Daoy (cell line): ENCODE data around the gene IST1. TPM values are rescaled to one million over a fixed set of nuclear protein-coding genes. Genes with fewer than 3 reads are reported as not detected.

Source experiments
- DNase-seq: peaks from one replicate; pipeline ENCODE4 v3.0.0-alpha.2; 2015; ENCODE audit warnings: low read depth
- total RNA-seq: library from RNA; depleted of rRNA; stranded (reverse); fragments of >200 nt; shearing (Covaris generic); gene quantifications from 2 replicates; pipeline ENCODE4 v1.2.3, GENCODE V29; 2014; rRNA removed

The IST1 gene
- total RNA-seq, 1 experiment from 2014 or later = 178 TPM

DNA sequence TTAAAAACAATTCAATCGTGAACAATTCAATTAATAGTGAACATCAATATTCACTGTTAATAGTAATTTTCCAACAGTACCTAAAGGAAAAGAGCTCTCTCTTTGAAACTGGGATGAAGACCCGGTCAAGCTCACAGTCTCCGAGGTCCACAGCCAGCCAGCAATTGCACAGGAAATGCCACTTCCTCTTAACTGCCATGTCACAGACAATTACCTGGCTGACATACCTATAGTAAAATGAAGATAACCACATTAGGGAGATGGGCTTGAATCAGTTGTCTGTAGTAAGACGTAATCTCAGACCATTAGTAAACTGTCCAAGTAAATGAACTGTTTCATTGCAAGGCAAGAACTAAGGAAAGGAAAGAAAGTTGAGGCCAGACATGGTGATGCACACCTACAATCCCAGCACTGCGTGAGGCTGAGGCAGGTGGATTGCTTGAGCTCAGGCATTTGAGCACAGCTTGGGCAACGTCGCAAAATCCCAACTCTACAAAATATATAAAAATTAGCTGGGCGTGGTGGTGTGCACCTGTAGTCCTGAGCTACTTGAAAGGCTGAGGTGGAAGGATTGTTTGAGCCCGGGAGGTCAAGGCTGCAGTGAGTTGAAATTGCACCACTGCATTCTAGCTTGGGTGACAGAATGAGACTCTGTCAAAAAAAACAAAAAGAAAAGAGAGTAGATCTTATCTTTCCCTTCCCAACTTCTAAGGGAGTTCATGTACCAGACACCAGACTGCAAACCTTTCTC, 68.0 kb downstream of the IST1 start:
- DNase-seq = no peak

GRCh38 chr16:71965223-71965622, 69.9 kb downstream of the IST1 start:
- DNase-seq = no peak

DNA sequence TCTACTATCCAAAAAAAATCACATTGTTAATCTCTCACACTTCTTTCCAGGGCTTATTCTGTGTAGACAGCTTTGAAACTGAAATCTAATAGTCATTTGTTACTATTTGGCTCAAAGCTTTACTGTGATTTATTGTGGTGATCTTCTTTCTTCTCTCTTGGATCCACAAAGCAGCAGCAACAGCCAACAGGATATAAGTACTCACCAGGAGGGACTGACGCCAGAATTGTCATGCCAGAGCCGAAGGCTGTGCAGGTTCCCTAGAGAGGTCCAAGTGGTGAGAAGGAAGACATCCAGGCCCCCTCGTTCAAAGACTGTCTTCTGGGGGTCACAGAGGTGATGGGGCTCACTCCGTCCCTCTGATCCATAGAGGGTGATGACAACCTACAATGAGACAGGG, 71.6 kb downstream of the IST1 start:
- no peak for DNase-seq

DNA sequence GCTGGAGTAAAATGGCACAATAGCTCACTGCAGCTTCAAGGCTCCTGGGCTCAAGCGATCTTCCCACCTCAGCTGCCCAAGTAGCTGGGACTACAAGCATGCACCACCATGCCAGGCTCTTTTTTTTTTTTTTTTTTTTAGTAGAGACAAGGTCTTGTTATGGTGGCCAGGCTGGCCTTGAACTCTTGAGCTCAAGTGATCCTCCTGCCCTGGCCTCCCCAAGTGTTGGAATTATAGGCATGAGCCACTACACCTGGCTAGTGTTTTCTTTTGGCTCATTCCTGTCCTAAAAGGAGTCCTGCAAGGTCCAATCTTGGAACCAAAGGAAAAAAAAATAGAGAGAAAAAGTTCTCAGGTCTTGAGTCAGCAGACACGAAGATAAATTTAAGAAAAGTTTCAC, 74.0 kb downstream of the IST1 start:
- DNase-seq = no peak

DNA sequence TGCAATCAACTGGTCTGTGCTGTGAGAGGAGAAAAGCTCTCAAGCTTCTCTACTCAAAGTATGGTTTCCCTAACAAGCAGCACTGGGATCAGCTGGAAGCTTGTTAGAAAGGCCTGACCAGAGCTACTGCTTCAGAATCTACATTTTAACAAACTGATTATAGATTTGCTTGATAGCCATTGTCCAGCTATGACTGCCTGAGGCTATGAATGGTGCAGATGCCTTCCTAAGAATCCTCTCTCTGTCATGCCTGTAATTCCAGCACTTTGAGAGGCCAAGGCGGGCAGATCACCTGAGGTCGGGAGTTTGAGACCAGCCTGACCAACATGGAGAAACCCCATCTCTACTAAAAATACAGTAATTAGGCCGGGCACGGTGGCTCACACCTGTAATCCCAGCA, 76.2 kb downstream of the IST1 start:
- DNase-seq = no peak

GRCh38 chr16:71972356-71972755, 77.0 kb downstream of the IST1 start:
- no peak for DNase-seq

GRCh38 chr16:71973001-71973400, 77.7 kb downstream of the IST1 start:
- DNase-seq = no peak

- DNase-seq = peak; percentile 22
These were observed 78.9 kb downstream of the IST1 start for GRCh38 chr16:71974068-71974818.

Other genes starting within 250 kb of the IST1 start
- 1.7 and 2.3 TPM in 2 replicates for gene PHLPP2, start 170.8 kb upstream of the IST1 start, total RNA-seq
- gene AP1G1, start 86.7 kb upstream of the IST1 start, total RNA-seq = 32.0 and 41.9 TPM in 2 replicates
- 5.9 and 13.0 TPM in 2 replicates for gene ATXN1L, start 49.6 kb upstream of the IST1 start, total RNA-seq
- gene ZNF821, start 11.3 kb upstream of the IST1 start, total RNA-seq = 3.5 and 4.5 TPM in 2 replicates
- not detected in 2 replicates for gene PKD1L3, start 104.9 kb downstream of the IST1 start, total RNA-seq
- 8.4 and 9.1 TPM in 2 replicates for gene DHODH, start 113.2 kb downstream of the IST1 start, total RNA-seq
- not detected in 2 replicates for gene HP, start 159.0 kb downstream of the IST1 start, total RNA-seq
- gene HPR, start 167.7 kb downstream of the IST1 start, total RNA-seq = not detected in 2 replicates
- 24.2 and 29.4 TPM in 2 replicates for gene TXNL4B, start 198.1 kb downstream of the IST1 start, total RNA-seq
- 47.9 and 70.0 TPM in 2 replicates for gene DHX38, start 198.3 kb downstream of the IST1 start, total RNA-seq